Measurements from ENCODE around the gene EEF1AKMT3. TPM values are rescaled to one million over a fixed set of nuclear protein-coding genes. Genes with fewer than 3 reads are reported as not detected.
A peak's percentile ranks its signal among the peaks of the same experiment; 100 is the strongest.

Gene EEF1AKMT3
- total RNA-seq, 1 donor from 2014 or later: 3.3 TPM

GRCh38 chr12:57779736-57780135 is 7.3 kb downstream of the EEF1AKMT3 start:
- Mint-ChIP-seq H3K27me3 (ENCODE audit: unreplicated experiment) (peaks cover 4% of the 10 kb centered on the region), H3K4me3 (ENCODE audit: unreplicated experiment) (no peak overlapping the region), H3K36me3 (ENCODE audit: unreplicated experiment) (peaks cover 5% of the 10 kb centered on the region), H3K27ac (ENCODE audit: unreplicated experiment) (no peak overlapping the region), H3K9me3 (ENCODE audit: unreplicated experiment) (peaks cover 7% of the 10 kb centered on the region), H3K4me1 (ENCODE audit: low read depth, unreplicated experiment) (no peaks in the 10 kb centered on the region)
- TF ChIP-seq CTCF (IDR thresholded peaks at IDR 0.05; ENCODE audit: partially characterized antibody, unreplicated experiment): no peak
- DNase-seq: no peak

- Mint-ChIP-seq H3K36me3 (ENCODE audit: unreplicated experiment) (peaks cover 5% of the 10 kb centered on the region), H3K4me3 (ENCODE audit: unreplicated experiment) (no peak overlapping the region), H3K9me3 (ENCODE audit: unreplicated experiment) (peaks cover 7% of the 10 kb centered on the region), H3K27me3 (ENCODE audit: unreplicated experiment) (peaks cover 4% of the 10 kb centered on the region), H3K27ac (ENCODE audit: unreplicated experiment) (no peak overlapping the region), H3K4me1 (ENCODE audit: low read depth, unreplicated experiment) (no peaks in the 10 kb centered on the region)
- DNase-seq: no peak
- no peak for TF ChIP-seq CTCF (IDR thresholded peaks at IDR 0.05; ENCODE audit: partially characterized antibody, unreplicated experiment)
Observed at GRCh38 chr12:57780284-57780897, 8.0 kb downstream of the EEF1AKMT3 start.

DNA sequence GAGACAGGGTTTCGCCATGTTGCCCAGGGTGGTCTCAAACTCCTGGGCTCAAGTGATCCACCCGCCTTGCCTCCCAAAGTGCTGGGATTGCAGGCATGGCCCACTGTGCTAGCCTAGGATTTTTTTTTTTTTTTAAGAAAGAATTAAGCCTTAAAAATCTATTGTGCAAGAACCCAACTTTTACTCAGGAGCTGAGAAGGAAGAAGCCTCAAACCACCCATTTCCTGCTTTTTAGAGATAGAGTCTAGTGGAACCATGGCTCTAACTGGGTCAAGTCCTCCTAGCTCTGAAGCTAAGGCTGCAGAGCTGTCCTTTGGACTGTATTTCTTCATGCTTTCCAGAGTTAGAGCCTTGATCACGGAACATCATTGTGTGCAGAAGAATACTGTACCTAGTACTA is 8.8 kb downstream of the EEF1AKMT3 start:
- DNase-seq: no peak
- peaks cover 7% of the 10 kb centered on the region for H3K9me3 Mint-ChIP-seq (ENCODE audit: unreplicated experiment)
- no peak for TF ChIP-seq CTCF (IDR thresholded peaks at IDR 0.05; ENCODE audit: partially characterized antibody, unreplicated experiment)
- no peaks in the 10 kb centered on the region for H3K4me1 Mint-ChIP-seq (ENCODE audit: low read depth, unreplicated experiment)
- no peaks in the 10 kb centered on the region for H3K36me3 Mint-ChIP-seq (ENCODE audit: unreplicated experiment)
- H3K4me3 Mint-ChIP-seq (ENCODE audit: unreplicated experiment): no peak overlapping the region
- no peak overlapping the region for H3K27ac Mint-ChIP-seq (ENCODE audit: unreplicated experiment)
- H3K27me3 Mint-ChIP-seq (ENCODE audit: unreplicated experiment): peaks cover 4% of the 10 kb centered on the region

DNA sequence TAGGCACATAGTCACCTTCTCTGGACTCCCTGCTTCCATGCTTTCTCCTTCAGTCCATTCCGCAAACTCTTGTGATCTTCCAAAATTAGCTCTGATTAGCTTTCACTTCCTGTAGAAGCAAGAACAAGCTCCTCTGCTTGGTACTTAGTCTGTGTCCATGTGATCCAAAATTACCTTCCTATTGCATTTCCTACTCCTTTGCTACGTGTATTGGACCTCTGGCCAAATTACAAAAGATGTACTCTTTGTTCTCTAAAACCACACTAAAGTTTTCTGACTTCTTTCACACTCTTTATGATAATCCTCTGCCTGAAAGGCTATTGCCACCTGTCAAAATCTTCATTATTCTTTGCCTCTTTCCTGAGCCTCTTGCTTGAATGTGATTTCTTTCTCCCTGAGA is 9.4 kb downstream of the EEF1AKMT3 start:
- no peak for DNase-seq
- TF ChIP-seq CTCF (IDR thresholded peaks at IDR 0.05; ENCODE audit: partially characterized antibody, unreplicated experiment): no peak
- Mint-ChIP-seq H3K4me1 (ENCODE audit: low read depth, unreplicated experiment) (no peaks in the 10 kb centered on the region), H3K4me3 (ENCODE audit: unreplicated experiment) (no peak overlapping the region), H3K36me3 (ENCODE audit: unreplicated experiment) (no peaks in the 10 kb centered on the region), H3K27me3 (ENCODE audit: unreplicated experiment) (peaks cover 4% of the 10 kb centered on the region), H3K27ac (ENCODE audit: unreplicated experiment) (no peak overlapping the region), H3K9me3 (ENCODE audit: unreplicated experiment) (peaks cover 6% of the 10 kb centered on the region)

DNA sequence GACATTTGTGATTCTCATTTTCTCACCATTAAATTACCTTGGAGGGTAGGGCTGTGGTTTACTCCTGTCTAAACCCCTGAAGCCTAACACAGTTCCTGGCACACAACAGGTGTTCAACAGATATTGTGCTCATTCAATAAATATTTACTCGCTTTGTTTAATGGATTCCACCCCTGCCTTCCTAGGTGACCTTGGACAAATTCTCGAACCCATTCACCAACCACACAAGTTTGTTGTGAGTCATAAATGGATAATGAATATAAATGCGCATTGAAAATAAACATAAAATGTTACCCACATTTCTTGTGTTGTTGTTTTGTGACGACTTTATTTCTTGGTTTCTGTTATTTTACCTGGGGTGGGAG is 9.8 kb downstream of the EEF1AKMT3 start:
- DNase-seq: no peak
- peaks cover 6% of the 10 kb centered on the region for H3K9me3 Mint-ChIP-seq (ENCODE audit: unreplicated experiment)
- peak overlapping the region; percentile 97 for H3K4me3 Mint-ChIP-seq (ENCODE audit: unreplicated experiment)
- no peak overlapping the region for H3K27ac Mint-ChIP-seq (ENCODE audit: unreplicated experiment)
- no peaks in the 10 kb centered on the region for H3K4me1 Mint-ChIP-seq (ENCODE audit: low read depth, unreplicated experiment)
- H3K27me3 Mint-ChIP-seq (ENCODE audit: unreplicated experiment): peaks cover 3% of the 10 kb centered on the region
- no peak for TF ChIP-seq CTCF (IDR thresholded peaks at IDR 0.05; ENCODE audit: partially characterized antibody, unreplicated experiment)
- H3K36me3 Mint-ChIP-seq (ENCODE audit: unreplicated experiment): no peaks in the 10 kb centered on the region

All from glutamatergic neuron (in vitro differentiated cells).